Keratinocyte (primary cell): ENCODE data around the gene NSMCE1.
A peak's percentile ranks its signal among the peaks of the same experiment; 100 is the strongest.

Experiments used
- CTCF ChIP-seq, 3 experiments: IDR thresholded peaks in 1 of 3; conservative IDR thresholded peaks in 1 of 3; optimal IDR thresholded peaks in 1 of 3; 2 replicates in 2 of 3; 3 replicates in 1 of 3; pipeline versions ENCODE3 to v1.5.1; 2011; ENCODE audit warnings: low read length in 3 of 3, mild to moderate bottlenecking in 3 of 3, moderate library complexity in 2 of 3, control low read depth in 1 of 3, inconsistent platforms in 1 of 3; ENCODE audit not compliant: insufficient read depth in 2 of 3; ENCODE audit errors: extremely low read depth in 1 of 3
- EZH2 ChIP-seq: IDR thresholded peaks from one replicate; pipeline ENCODE4 v1.6.1; 2012; ENCODE audit warnings: inconsistent platforms, mild to moderate bottlenecking, low read length, moderate library complexity

DNA sequence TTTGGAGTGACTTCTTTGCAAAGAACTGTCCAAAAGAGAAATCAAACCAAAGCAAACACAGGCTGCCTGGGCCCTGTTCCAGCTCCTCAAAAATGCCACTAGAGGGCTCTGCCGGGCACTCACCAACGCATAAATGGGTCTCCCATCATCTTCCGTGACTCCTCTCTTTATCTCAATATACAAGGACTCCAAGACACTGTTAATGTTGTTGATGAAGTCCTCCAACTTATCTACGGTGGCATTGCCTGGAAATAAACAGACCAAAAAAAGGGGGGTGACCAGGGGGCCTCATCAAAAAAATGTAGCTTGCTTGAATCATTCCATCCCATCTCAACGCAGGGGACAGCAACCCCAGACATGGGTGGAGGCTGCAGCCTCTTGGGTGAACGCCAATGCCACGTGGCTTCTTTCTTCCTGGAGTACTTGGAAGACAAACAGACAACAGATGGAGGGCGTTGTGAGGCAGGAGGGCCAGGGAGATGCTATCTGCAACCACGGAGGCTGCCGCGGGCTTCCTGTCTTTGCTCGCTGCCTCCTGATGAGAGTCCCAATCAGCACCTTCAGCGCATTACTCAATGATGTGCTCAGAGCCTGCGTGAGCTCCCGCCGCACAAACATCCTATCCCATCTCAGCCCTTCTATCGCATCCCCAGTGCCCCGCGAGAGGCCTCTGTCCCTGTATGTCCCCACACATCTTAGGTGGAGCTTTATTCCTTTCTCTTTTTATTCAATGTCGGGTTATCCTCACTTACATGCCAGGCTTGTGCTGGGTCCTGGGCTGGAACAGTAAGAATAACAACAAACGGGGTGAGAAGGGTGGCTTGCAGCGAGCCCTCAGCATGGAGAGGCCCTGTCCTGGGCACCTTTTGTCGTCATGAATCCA lies 33.3 kb downstream of the NSMCE1 start:
- TF ChIP-seq CTCF (optimal IDR thresholded peaks at IDR 0.05 in 1 of 3, IDR thresholded peaks at IDR 0.05 in 1 of 3, conservative IDR thresholded peaks at IDR 0.05 in 1 of 3; ENCODE audit: extremely low read depth in 1 of 3, insufficient read depth in 2 of 3, low read length in 3 of 3) (peak; percentile 80 to 91 (median 85)), EZH2 (no peak)
